ENCODE results near the gene SIM1.

DNA sequence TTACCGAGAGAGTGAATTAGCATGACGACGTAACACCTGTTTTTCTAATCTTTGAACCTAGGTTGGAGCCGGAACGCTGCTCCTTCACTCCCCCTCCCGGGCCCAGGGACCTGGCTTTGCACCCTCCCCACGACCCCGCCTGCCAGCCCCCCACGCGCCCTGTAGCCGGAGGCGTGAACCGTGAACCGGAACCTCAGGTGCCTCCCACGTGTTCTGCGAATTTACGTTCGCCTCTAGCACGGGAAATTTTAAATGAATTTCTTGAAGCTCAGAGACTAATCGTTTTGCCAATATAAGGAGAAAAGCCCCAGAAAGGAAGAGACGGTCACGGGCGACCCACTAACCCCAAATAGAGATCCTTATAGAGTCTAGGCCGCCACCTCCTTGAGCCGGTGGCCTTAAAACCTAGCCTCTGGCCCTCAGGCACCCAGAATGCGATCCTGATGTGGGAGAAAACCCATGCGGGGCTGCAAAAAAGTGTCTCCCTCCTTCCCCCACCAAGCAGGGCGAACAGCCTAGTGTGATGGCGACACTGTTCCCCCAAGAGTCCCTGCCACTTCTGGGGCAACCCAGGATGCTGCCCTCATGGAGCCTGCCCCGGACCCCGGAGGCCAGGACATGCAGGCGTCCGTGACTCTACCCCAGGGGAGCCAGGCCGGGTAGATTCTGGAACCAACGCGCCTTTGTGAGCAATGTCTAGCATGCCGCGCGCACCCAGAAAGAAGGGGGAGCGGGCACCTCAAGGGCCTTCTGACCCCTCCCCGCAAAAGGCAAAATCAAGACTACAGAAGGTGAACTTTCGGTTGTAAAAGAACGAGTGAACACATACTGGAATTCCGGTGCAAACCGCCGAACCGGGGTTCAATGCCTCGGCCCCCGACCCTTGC lies 2.7 kb upstream of the SIM1 start:
- TF ChIP-seq, protein P1, sequence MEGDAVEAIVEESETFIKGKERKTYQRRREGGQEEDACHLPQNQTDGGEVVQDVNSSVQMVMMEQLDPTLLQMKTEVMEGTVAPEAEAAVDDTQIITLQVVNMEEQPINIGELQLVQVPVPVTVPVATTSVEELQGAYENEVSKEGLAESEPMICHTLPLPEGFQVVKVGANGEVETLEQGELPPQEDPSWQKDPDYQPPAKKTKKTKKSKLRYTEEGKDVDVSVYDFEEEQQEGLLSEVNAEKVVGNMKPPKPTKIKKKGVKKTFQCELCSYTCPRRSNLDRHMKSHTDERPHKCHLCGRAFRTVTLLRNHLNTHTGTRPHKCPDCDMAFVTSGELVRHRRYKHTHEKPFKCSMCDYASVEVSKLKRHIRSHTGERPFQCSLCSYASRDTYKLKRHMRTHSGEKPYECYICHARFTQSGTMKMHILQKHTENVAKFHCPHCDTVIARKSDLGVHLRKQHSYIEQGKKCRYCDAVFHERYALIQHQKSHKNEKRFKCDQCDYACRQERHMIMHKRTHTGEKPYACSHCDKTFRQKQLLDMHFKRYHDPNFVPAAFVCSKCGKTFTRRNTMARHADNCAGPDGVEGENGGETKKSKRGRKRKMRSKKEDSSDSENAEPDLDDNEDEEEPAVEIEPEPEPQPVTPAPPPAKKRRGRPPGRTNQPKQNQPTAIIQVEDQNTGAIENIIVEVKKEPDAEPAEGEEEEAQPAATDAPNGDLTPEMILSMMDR (IDR thresholded peaks at IDR 0.05; ENCODE audit: poor library complexity): no peak
- TF ChIP-seq EZH2 (IDR thresholded peaks at IDR 0.05; ENCODE audit: borderline replicate concordance) (peak; percentile 41), EZH2phosphoT487 (IDR thresholded peaks at IDR 0.05; ENCODE audit: low read depth, severe bottlenecking, unreplicated experiment) (no peak)

Measured in hepatocyte (in vitro differentiated cells).